DMS53 treated with DMSO at 0.1 percent for 48 hours (cell line): Measurements from ENCODE around the gene CHERP.
"Not testable (repeated sequence)": the region's sequence is repeated elsewhere in the genome, so short reads cannot be mapped to it uniquely, and the experiment has no call there.

Experiments
- DNase-seq: peaks from one replicate; lab custom pipeline; 2025; ENCODE audit not compliant: unreplicated experiment; lab: John Stamatoyannopoulos, UW

Gene CHERP

GRCh38 chr19:16576690-16577530, 34.7 kb upstream of the CHERP start:
- DNase-seq = no peak

- DNase-seq = no peak
Measured at GRCh38 chr19:16575861-16576689, 33.8 kb upstream of the CHERP start.

- no peak for DNase-seq
Measured at GRCh38 chr19:16575282-16575681, 33.0 kb upstream of the CHERP start.

GRCh38 chr19:16573925-16574324, 31.7 kb upstream of the CHERP start:
- no peak for DNase-seq

GRCh38 chr19:16573296-16573695, 31.1 kb upstream of the CHERP start:
- no peak for DNase-seq

- DNase-seq = peak; percentile 84
Measured at GRCh38 chr19:16572332-16573211, 30.3 kb upstream of the CHERP start, which contains the start of gene SLC35E1. Gene SLC35E1, minus strand, starts transcription at chr19:16572415. Its CDS starts 51 bp downstream, at chr19:16572364.

- no peak for DNase-seq
Measured at GRCh38 chr19:16571822-16572331, 29.6 kb upstream of the CHERP start.

GRCh38 chr19:16571283-16571682, 29.0 kb upstream of the CHERP start:
- DNase-seq = no peak

GRCh38 chr19:16569609-16570320, 27.5 kb upstream of the CHERP start:
- no peak for DNase-seq

- no peak for DNase-seq
Measured at GRCh38 chr19:16566702-16567101, 24.5 kb upstream of the CHERP start.

- no peak for DNase-seq
Measured at GRCh38 chr19:16566161-16566560, 23.9 kb upstream of the CHERP start.

- no peak for DNase-seq
Measured at GRCh38 chr19:16564842-16565241, 22.6 kb upstream of the CHERP start.

GRCh38 chr19:16562608-16563025, 20.4 kb upstream of the CHERP start:
- no peak for DNase-seq

GRCh38 chr19:16561382-16561781, 19.1 kb upstream of the CHERP start:
- no peak for DNase-seq

GRCh38 chr19:16559780-16560276, 17.6 kb upstream of the CHERP start:
- DNase-seq = no peak

- no peak for DNase-seq
Measured at GRCh38 chr19:16554776-16555175, 12.5 kb upstream of the CHERP start.

GRCh38 chr19:16551902-16552301, 9.7 kb upstream of the CHERP start:
- not testable (repeated sequence) for DNase-seq

GRCh38 chr19:16548956-16549355, 6.7 kb upstream of the CHERP start:
- no peak for DNase-seq

- DNase-seq = no peak
Measured at GRCh38 chr19:16544473-16545231, 2.4 kb upstream of the CHERP start.
